Liver (tissue), 9 donors: Measurements from ENCODE around the gene RNASE13. TPM values are rescaled to one million over a fixed set of nuclear protein-coding genes. Genes with fewer than 3 reads are reported as not detected.

Source experiments
- DNase-seq: peaks from one replicate; pipeline ENCODE4 v3.0.0-alpha.2; 2017; ENCODE audit warnings: low spot score
- H3K27ac ChIP-seq, 2 donors: one replicate each; pipeline ENCODE4 v1.7.0; 2013; ENCODE audit warnings: inconsistent platforms in 2 of 2, low read length in 2 of 2, control low read depth in 1 of 2, low read depth in 1 of 2, mild to moderate bottlenecking in 1 of 2
- H3K27me3 ChIP-seq, 4 donors: one replicate each; pipeline versions ENCODE4 v1.6.1 to v1.7.0; 2013; ENCODE audit warnings: low read length in 3 of 4, inconsistent platforms in 1 of 4, mild to moderate bottlenecking in 1 of 4, moderate library complexity in 1 of 4; ENCODE audit not compliant: control insufficient read depth in 4 of 4, insufficient read depth in 4 of 4
- H3K36me3 ChIP-seq, 4 donors: one replicate each; pipeline versions ENCODE4 v1.6.1 to v1.7.0; 2013; ENCODE audit warnings: low read length in 3 of 4, mild to moderate bottlenecking in 3 of 4, low read depth in 1 of 4, moderate library complexity in 1 of 4; ENCODE audit not compliant: control insufficient read depth in 4 of 4, insufficient read depth in 3 of 4
- H3K4me1 ChIP-seq, 4 donors: one replicate each; pipeline versions ENCODE4 v1.6.1 to v1.7.0; 2013; ENCODE audit warnings: low read length in 3 of 4, mild to moderate bottlenecking in 3 of 4, moderate library complexity in 1 of 4; ENCODE audit not compliant: control insufficient read depth in 4 of 4, insufficient read depth in 4 of 4
- H3K4me3 ChIP-seq, 3 donors: one replicate each; pipeline versions ENCODE4 v1.6.1 to v1.7.0; 2013; ENCODE audit warnings: low read length in 3 of 3, control low read depth in 1 of 3, low read depth in 1 of 3, mild to moderate bottlenecking in 1 of 3
- H3K9ac ChIP-seq, 2 donors: one replicate each; pipeline ENCODE4 v1.7.0; 2013; ENCODE audit warnings: low read length in 2 of 2, mild to moderate bottlenecking in 2 of 2, moderate library complexity in 2 of 2, control low read depth in 1 of 2, low read depth in 1 of 2
- H3K9me3 ChIP-seq, 4 donors: one replicate each; pipeline versions ENCODE4 v1.6.1 to v1.7.0; 2013; ENCODE audit warnings: low read length in 3 of 4; ENCODE audit not compliant: control insufficient read depth in 4 of 4
- EGR1 ChIP-seq, 2 donors: IDR thresholded peaks; 2 replicates each; pipeline ENCODE4 v1.6.1; 2016 to 2018; ENCODE audit warnings: antibody characterized with exemption in 2 of 2, low read depth in 2 of 2
- FOXA1 ChIP-seq: IDR thresholded peaks from 2 replicates; pipeline ENCODE4 v1.6.1; 2016; ENCODE audit warnings: antibody characterized with exemption
- FOXA2 ChIP-seq: IDR thresholded peaks from 2 replicates; pipeline ENCODE4 v1.6.1; 2016; ENCODE audit warnings: antibody characterized with exemption
- GABPA ChIP-seq, 2 donors: IDR thresholded peaks in 1 of 2; conservative IDR thresholded peaks in 1 of 2; 2 replicates each; pipeline ENCODE4 v1.6.1; 2016; ENCODE audit warnings: antibody characterized with exemption in 2 of 2, mild to moderate bottlenecking in 1 of 2, moderate library complexity in 1 of 2
- HNF4A ChIP-seq, 2 donors: conservative IDR thresholded peaks; 2 replicates each; pipeline ENCODE4 v1.6.1; 2016; ENCODE audit warnings: antibody characterized with exemption in 2 of 2, mild to moderate bottlenecking in 2 of 2
- HNF4G ChIP-seq: IDR thresholded peaks from 2 replicates; pipeline ENCODE4 v1.6.1; 2016; ENCODE audit warnings: antibody characterized with exemption
- JUND ChIP-seq, 2 donors: IDR thresholded peaks; 2 replicates each; pipeline ENCODE4 v1.6.1; 2016; ENCODE audit warnings: antibody characterized with exemption in 2 of 2
- NR2F2 ChIP-seq: IDR thresholded peaks from 2 replicates; pipeline ENCODE4 v1.6.1; 2016; ENCODE audit warnings: antibody characterized with exemption
- RAD21 ChIP-seq, 2 donors: IDR thresholded peaks; 2 replicates each; pipeline ENCODE4 v1.6.1; 2016; ENCODE audit warnings: antibody characterized with exemption in 2 of 2, mild to moderate bottlenecking in 2 of 2
- RXRA ChIP-seq, 2 donors: IDR thresholded peaks; 2 replicates each; pipeline ENCODE4 v1.6.1; 2017 to 2018; ENCODE audit warnings: antibody characterized with exemption in 2 of 2, mild to moderate bottlenecking in 1 of 2
- SP1 ChIP-seq: IDR thresholded peaks from 2 replicates; pipeline ENCODE4 v1.6.1; 2018; ENCODE audit warnings: antibody characterized with exemption, mild to moderate bottlenecking
- YY1 ChIP-seq: IDR thresholded peaks from 2 replicates; pipeline ENCODE4 v1.6.1; 2016; ENCODE audit warnings: antibody characterized with exemption, mild to moderate bottlenecking
- ZBTB33 ChIP-seq: IDR thresholded peaks from 2 replicates; pipeline ENCODE4 v1.6.1; 2016; ENCODE audit warnings: antibody characterized with exemption
- WGBS: extraction: QIAGEN DNeasy Blood & Tissue Kit; methylation state at CpG from one replicate; pipeline ENCODE4 v1.1.7; 2013; 5-methylcytosine and 5-hydroxymethylcytosine counted together
- polyA plus RNA-seq, 2 donors: library from polyadenylated mRNA; stranded (reverse) in 1 of 2; unstranded in 1 of 2; fragments of 200-250 nt in 1 of 2; fragments of >200 nt in 1 of 2; fragmentation: Nextera tagmentation in 1 of 2; extraction: Ambion mirVana in 1 of 2; gene quantifications; one replicate each; pipeline versions ENCODE4 v1.2.1 to v1.2.3, GENCODE V29; 2013 to 2015
- total RNA-seq, 2 donors: library from RNA; depleted of rRNA; stranded (reverse); fragments of >200 nt; gene quantifications; one replicate each; pipeline ENCODE4 v1.2.3, GENCODE V29; 2014
- TF ChIP-seq, protein P1 (sequence below): IDR thresholded peaks from 2 replicates; pipeline ENCODE4 v1.6.1; 2016; ENCODE audit warnings: antibody characterized with exemption, mild to moderate bottlenecking
- TF ChIP-seq, protein P2 (sequence below): IDR thresholded peaks from 2 replicates; pipeline ENCODE4 v1.6.1; 2016; ENCODE audit warnings: antibody characterized with exemption
- TF ChIP-seq, protein P3 (sequence below): fragments of 150-350 bp; IDR thresholded peaks from 2 replicates; pipeline ENCODE4 v1.5.1; 2017; ENCODE audit warnings: improper control_type of control experiment, low read depth, low read length; ENCODE audit not compliant: missing input control
- donor health status: healthy.
- donor health status: healthy.
- donor health status: healthy.
- donor health status: healthy.
- donor health status: healthy.

Gene RNASE13
- total and polyA plus RNA-seq, 4 donors: 0.05 to 0.08 TPM; not detected in 2

GRCh38 chr14:21001218-21001617 lies 33.4 kb downstream of the RNASE13 start:
- Histone ChIP-seq H3K4me3 (no peak overlapping the region), H3K9me3 (no peaks in the 10 kb centered on the region), H3K9ac (no peak overlapping the region), H3K27me3 (no peaks in the 10 kb centered on the region), H3K27ac (no peak overlapping the region), H3K4me1 (no peaks in the 10 kb centered on the region), H3K36me3 (peaks cover 5 to 16% (median 10%) of the 10 kb centered on the region in 4 donors)
- TF ChIP-seq HNF4G (no peak), FOXA1 (no peak), RXRA (IDR thresholded peaks at IDR 0.05) (no peak), RAD21 (IDR thresholded peaks at IDR 0.05) (no peak), YY1 (no peak), JUND (IDR thresholded peaks at IDR 0.05) (no peak)
- TF ChIP-seq, protein P1, sequence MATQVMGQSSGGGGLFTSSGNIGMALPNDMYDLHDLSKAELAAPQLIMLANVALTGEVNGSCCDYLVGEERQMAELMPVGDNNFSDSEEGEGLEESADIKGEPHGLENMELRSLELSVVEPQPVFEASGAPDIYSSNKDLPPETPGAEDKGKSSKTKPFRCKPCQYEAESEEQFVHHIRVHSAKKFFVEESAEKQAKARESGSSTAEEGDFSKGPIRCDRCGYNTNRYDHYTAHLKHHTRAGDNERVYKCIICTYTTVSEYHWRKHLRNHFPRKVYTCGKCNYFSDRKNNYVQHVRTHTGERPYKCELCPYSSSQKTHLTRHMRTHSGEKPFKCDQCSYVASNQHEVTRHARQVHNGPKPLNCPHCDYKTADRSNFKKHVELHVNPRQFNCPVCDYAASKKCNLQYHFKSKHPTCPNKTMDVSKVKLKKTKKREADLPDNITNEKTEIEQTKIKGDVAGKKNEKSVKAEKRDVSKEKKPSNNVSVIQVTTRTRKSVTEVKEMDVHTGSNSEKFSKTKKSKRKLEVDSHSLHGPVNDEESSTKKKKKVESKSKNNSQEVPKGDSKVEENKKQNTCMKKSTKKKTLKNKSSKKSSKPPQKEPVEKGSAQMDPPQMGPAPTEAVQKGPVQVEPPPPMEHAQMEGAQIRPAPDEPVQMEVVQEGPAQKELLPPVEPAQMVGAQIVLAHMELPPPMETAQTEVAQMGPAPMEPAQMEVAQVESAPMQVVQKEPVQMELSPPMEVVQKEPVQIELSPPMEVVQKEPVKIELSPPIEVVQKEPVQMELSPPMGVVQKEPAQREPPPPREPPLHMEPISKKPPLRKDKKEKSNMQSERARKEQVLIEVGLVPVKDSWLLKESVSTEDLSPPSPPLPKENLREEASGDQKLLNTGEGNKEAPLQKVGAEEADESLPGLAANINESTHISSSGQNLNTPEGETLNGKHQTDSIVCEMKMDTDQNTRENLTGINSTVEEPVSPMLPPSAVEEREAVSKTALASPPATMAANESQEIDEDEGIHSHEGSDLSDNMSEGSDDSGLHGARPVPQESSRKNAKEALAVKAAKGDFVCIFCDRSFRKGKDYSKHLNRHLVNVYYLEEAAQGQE: no peak
- TF ChIP-seq, protein P2, sequence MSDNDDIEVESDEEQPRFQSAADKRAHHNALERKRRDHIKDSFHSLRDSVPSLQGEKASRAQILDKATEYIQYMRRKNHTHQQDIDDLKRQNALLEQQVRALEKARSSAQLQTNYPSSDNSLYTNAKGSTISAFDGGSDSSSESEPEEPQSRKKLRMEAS: no peak
- 81% methylated on average over 7 of the region's 7 CpGs for WGBS
- no peak for DNase-seq

GRCh38 chr14:20999591-20999990 lies 35.0 kb downstream of the RNASE13 start:
- Histone ChIP-seq H3K27me3 (no peaks in the 10 kb centered on the region), H3K36me3 (peaks cover 12 to 32% (median 25%) of the 10 kb centered on the region in 4 donors), H3K27ac (no peak overlapping the region), H3K9me3 (no peaks in the 10 kb centered on the region), H3K9ac (no peak overlapping the region), H3K4me3 (no peak overlapping the region), H3K4me1 (no peaks in the 10 kb centered on the region)
- DNase-seq: no peak
- 75% methylated on average over 4 of the region's 4 CpGs for WGBS
- TF ChIP-seq ZBTB33 (no peak), JUND (IDR thresholded peaks at IDR 0.05) (no peak), SP1 (no peak), RXRA (IDR thresholded peaks at IDR 0.05) (no peak), NR2F2 (no peak), FOXA2 (no peak), EGR1 (IDR thresholded peaks at IDR 0.05; ENCODE audit: low read depth in 2 of 2) (no peak), GABPA (IDR thresholded peaks at IDR 0.05 in 1 of 2, conservative IDR thresholded peaks at IDR 0.05 in 1 of 2) (no peak), RAD21 (IDR thresholded peaks at IDR 0.05) (no peak), YY1 (no peak), HNF4A (conservative IDR thresholded peaks at IDR 0.05) (no peak)
- TF ChIP-seq, protein P3, sequence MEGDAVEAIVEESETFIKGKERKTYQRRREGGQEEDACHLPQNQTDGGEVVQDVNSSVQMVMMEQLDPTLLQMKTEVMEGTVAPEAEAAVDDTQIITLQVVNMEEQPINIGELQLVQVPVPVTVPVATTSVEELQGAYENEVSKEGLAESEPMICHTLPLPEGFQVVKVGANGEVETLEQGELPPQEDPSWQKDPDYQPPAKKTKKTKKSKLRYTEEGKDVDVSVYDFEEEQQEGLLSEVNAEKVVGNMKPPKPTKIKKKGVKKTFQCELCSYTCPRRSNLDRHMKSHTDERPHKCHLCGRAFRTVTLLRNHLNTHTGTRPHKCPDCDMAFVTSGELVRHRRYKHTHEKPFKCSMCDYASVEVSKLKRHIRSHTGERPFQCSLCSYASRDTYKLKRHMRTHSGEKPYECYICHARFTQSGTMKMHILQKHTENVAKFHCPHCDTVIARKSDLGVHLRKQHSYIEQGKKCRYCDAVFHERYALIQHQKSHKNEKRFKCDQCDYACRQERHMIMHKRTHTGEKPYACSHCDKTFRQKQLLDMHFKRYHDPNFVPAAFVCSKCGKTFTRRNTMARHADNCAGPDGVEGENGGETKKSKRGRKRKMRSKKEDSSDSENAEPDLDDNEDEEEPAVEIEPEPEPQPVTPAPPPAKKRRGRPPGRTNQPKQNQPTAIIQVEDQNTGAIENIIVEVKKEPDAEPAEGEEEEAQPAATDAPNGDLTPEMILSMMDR: no peak
- TF ChIP-seq, protein P1: no peak
